ENCODE measurements around the gene OSBPL7.

DNA sequence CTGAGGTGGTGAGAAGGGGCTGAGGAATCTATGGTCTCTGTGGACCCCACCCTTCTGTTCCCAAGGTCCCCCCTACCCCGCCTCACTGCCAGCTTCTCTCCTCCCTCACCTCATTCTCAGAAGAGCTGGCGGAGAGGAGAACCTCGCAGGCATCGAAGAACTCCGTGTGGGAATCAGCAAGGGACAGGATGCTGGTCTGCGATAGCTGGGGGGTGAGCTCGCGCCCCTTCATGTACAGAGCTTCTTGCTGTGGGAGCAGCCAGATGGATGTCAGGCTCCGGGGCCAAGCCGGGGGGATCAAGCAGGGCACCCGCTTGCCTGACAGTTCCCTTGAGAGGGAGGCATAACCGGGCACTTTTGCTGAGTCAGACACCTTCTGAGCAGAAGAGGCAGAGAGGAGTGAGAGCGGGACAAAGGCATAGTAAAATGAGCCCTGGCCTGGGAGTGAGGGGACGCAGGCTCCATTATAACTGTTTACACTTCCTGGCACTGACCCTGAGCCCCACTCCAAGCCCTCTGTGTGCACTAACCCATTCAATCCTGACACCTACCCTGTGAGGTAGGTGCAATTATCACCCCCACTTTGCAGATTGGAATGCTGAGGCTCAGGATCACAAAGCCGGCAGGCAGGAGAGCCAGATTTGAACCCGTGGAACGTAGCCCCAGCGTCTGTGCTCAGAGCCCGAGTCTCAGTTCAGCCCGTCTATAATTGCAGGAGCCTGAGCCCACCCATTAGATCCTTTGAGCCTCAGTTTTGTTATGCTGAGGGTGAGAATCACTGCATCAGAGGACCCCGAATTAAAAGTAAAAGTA, 6.3 kb downstream of the OSBPL7 start:
- TF ChIP-seq EZH2 (IDR thresholded peaks at IDR 0.05) (no peak), POLR2AphosphoS5 (IDR thresholded peaks at IDR 0.05; ENCODE audit: borderline replicate concordance, low read depth, low read length) (no peak), FOXP2 (optimal IDR thresholded peaks at IDR 0.05; ENCODE audit: control extremely low read depth, extremely low read length, insufficient read depth) (no peak)

Measured in SK-N-MC (cell line).